SU-DHL-6 (cell line): ENCODE results near the gene SCARB1.

Experiments used
- H2AFZ ChIP-seq: fragments of 200-600 bp; sonication (generic); 2 replicates; pipeline ENCODE4 v1.6.1; 2014; ENCODE audit warnings: low read depth, mild to moderate bottlenecking, moderate library complexity, mixed read lengths, antibody characterized with exemption, low read length; ENCODE audit not compliant: severe bottlenecking
- H3F3A ChIP-seq: fragments of 200-600 bp; shearing (Covaris generic); 2 replicates; pipeline ENCODE4 v1.6.0; 2016; ENCODE audit warnings: antibody characterized with exemption, mild to moderate bottlenecking; ENCODE audit not compliant: insufficient read depth
- H3K27ac ChIP-seq: fragments of 200-600 bp; sonication (generic); 2 replicates; pipeline ENCODE4 v1.5.1; 2016; ENCODE audit warnings: low read depth, mild to moderate bottlenecking, low read length, moderate library complexity, mixed read lengths
- H3K27me3 ChIP-seq: fragments of 200-600 bp; sonication (generic), shearing (Covaris generic); 2 replicates; pipeline ENCODE4 v1.6.0; 2014; ENCODE audit warnings: mild to moderate bottlenecking, low read length
- H3K36me3 ChIP-seq: fragments of 200-600 bp; sonication (generic); 2 replicates; pipeline ENCODE4 v1.6.1; 2014; ENCODE audit warnings: mild to moderate bottlenecking, low read length, mixed read lengths
- H3K4me2 ChIP-seq: fragments of 300-600, 200-600 bp; shearing (Covaris generic), sonication (generic); 2 replicates; pipeline ENCODE4 v1.6.0; 2014; ENCODE audit warnings: low read length, low read depth, mild to moderate bottlenecking; ENCODE audit not compliant: poor library complexity, severe bottlenecking
- H3K4me3 ChIP-seq: fragments of 200-600 bp; sonication (generic); 2 replicates; pipeline ENCODE4 v1.5.1; 2014; ENCODE audit warnings: antibody characterized with exemption, low read length, mild to moderate bottlenecking, mixed read lengths; ENCODE audit not compliant: insufficient read depth, poor library complexity, severe bottlenecking
- H3K79me2 ChIP-seq: fragments of 200-600 bp; sonication (generic); 2 replicates; pipeline ENCODE4 v1.6.1; 2014; ENCODE audit warnings: mild to moderate bottlenecking, low read length, moderate library complexity; ENCODE audit not compliant: insufficient read depth
- H3K9ac ChIP-seq: fragments of 200-600 bp; sonication (generic); 2 replicates; pipeline ENCODE4 v1.7.0; 2014; ENCODE audit warnings: mild to moderate bottlenecking, low read length
- H3K9me2 ChIP-seq: fragments of 200-600 bp; sonication (generic); replicated peaks from 2 replicates; pipeline ENCODE4 v1.6.1; 2014; ENCODE audit warnings: low read length; ENCODE audit not compliant: insufficient read depth
- H3K9me3 ChIP-seq: fragments of 200-600 bp; sonication (generic); 2 replicates; pipeline ENCODE4 v1.6.1; 2014; ENCODE audit warnings: low read length, mixed read lengths; ENCODE audit not compliant: insufficient read depth
- H4K20me1 ChIP-seq: fragments of 200-600 bp; sonication (generic); 2 replicates; pipeline ENCODE4 v1.6.1; 2014; ENCODE audit warnings: low read depth, mild to moderate bottlenecking, antibody characterized with exemption, low read length, moderate library complexity, mixed read lengths
- EZH2phosphoT487 ChIP-seq: fragments of 200-600 bp; sonication (generic), shearing (Covaris generic); conservative IDR thresholded peaks from 2 replicates; pipeline ENCODE4 v1.6.1; 2018; ENCODE audit warnings: mild to moderate bottlenecking, antibody characterized with exemption, low read length, moderate library complexity, mixed read lengths
- TF ChIP-seq, protein P1 (sequence below): fragments of 200-600 bp; sonication (generic); IDR thresholded peaks from one replicate; pipeline ENCODE4 v1.5.1; 2017; ENCODE audit warnings: antibody characterized with exemption, mild to moderate bottlenecking, low read length, moderate library complexity; ENCODE audit not compliant: insufficient read depth, poor library complexity, severe bottlenecking

The SCARB1 gene

DNA sequence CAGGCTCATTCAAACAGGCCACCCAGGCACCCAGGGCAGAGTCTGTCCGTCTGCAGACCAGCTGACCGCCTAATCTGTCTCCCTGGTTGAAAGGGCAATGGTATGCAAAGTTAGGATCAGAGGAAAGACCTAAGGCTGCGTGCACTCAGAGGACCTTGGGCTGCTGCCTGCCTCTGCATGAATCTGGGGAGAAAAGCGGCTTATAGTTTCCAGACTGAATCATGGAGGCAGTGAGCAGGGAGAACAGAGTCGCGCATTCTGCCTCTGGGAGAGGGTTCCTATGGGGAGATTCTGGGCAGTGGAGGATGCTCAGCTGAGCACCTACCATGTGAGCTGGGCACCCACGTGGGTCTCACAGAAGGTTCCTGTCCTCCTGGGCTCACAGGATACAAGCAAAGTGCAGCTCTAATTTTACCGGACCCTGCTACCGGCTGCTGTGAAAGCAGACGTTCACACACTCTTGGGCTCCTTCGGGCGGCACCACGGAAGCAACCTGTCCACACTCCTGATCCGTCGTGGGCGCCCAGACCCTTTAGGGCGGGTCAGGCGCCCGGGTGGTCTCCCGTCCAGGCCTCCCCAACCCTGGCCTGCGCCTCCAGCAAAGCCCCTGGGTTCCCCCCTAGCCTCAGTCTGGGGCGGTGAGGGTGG, 772 bp downstream of the SCARB1 start:
- peaks cover 2% of the 10 kb centered on the region; the same call in 1 of the 2 replicates for H3K79me2 ChIP-seq
- peak overlapping the region; percentile 56 for H3K27ac ChIP-seq
- peaks cover 6% of the 10 kb centered on the region; the same call in 1 of the 2 replicates for H3F3A ChIP-seq
- peak overlapping the region; percentile 83 for H3K4me3 ChIP-seq
- no peaks in the 10 kb centered on the region for H3K9me2 ChIP-seq
- H3K27me3 ChIP-seq = no peaks in the 10 kb centered on the region
- H4K20me1 ChIP-seq = no peaks in the 10 kb centered on the region
- H3K36me3 ChIP-seq = no peaks in the 10 kb centered on the region
- no peak for TF ChIP-seq EZH2phosphoT487
- TF ChIP-seq, protein P1, sequence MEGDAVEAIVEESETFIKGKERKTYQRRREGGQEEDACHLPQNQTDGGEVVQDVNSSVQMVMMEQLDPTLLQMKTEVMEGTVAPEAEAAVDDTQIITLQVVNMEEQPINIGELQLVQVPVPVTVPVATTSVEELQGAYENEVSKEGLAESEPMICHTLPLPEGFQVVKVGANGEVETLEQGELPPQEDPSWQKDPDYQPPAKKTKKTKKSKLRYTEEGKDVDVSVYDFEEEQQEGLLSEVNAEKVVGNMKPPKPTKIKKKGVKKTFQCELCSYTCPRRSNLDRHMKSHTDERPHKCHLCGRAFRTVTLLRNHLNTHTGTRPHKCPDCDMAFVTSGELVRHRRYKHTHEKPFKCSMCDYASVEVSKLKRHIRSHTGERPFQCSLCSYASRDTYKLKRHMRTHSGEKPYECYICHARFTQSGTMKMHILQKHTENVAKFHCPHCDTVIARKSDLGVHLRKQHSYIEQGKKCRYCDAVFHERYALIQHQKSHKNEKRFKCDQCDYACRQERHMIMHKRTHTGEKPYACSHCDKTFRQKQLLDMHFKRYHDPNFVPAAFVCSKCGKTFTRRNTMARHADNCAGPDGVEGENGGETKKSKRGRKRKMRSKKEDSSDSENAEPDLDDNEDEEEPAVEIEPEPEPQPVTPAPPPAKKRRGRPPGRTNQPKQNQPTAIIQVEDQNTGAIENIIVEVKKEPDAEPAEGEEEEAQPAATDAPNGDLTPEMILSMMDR = no peak
- H2AFZ ChIP-seq = peak overlapping the region; percentile 72
- no peaks in the 10 kb centered on the region for H3K9me3 ChIP-seq
- peak overlapping the region; percentile 91 for H3K9ac ChIP-seq
- H3K4me2 ChIP-seq = peak overlapping the region; percentile 48

- Histone ChIP-seq H3F3A (peaks cover 6% of the 10 kb centered on the region; the same call in 1 of the 2 replicates), H3K27ac (peak overlapping the region; percentile 14), H2AFZ (no peak overlapping the region), H3K36me3 (no peaks in the 10 kb centered on the region), H3K9me3 (no peaks in the 10 kb centered on the region), H4K20me1 (no peaks in the 10 kb centered on the region), H3K9me2 (no peaks in the 10 kb centered on the region), H3K9ac (peak overlapping the region; percentile 91), H3K79me2 (peaks cover 5% of the 10 kb centered on the region; the same call in 1 of the 2 replicates), H3K27me3 (no peaks in the 10 kb centered on the region), H3K4me2 (peak overlapping the region; percentile 48), H3K4me3 (peak overlapping the region; percentile 83)
- no peak for TF ChIP-seq EZH2phosphoT487
- TF ChIP-seq, protein P1 = no peak
These were observed 1.6 kb downstream of the SCARB1 start for GRCh38 chr12:124861898-124862676.

- Histone ChIP-seq H3F3A (peaks cover 6% of the 10 kb centered on the region; the same call in 1 of the 2 replicates), H3K9ac (peak overlapping the region; percentile 91; the same call in 1 of the 2 replicates), H2AFZ (no peak overlapping the region), H4K20me1 (no peaks in the 10 kb centered on the region), H3K79me2 (peaks cover 9% of the 10 kb centered on the region; the same call in 1 of the 2 replicates), H3K27me3 (no peaks in the 10 kb centered on the region), H3K9me2 (no peaks in the 10 kb centered on the region), H3K9me3 (no peaks in the 10 kb centered on the region), H3K4me3 (no peak overlapping the region), H3K4me2 (peak overlapping the region; percentile 48), H3K27ac (peak overlapping the region; percentile 14; the same call in 1 of the 2 replicates), H3K36me3 (no peaks in the 10 kb centered on the region)
- TF ChIP-seq EZH2phosphoT487 = no peak
- TF ChIP-seq, protein P1 = no peak
These were observed 2.2 kb downstream of the SCARB1 start for GRCh38 chr12:124861492-124861891.
